Nephron progenitor cell (in vitro differentiated cells): ENCODE data around the gene SYNPR.
A peak's percentile ranks its signal among the peaks of the same experiment; 100 is the strongest.
"Not testable (repeated sequence)": the region's sequence is repeated elsewhere in the genome, so short reads cannot be mapped to it uniquely, and the experiment has no call there.

Experiments
- DNase-seq: peaks from one replicate; pipeline ENCODE4 v3.0.0; 2021
- H3K27ac Mint-ChIP-seq: 2 replicates; pipeline ENCODE4 v1.8.0; 2021; ENCODE audit warnings: mild to moderate bottlenecking, moderate library complexity, mixed read lengths
- H3K27me3 Mint-ChIP-seq: 2 replicates; pipeline ENCODE4 v1.8.0; 2021; ENCODE audit warnings: mild to moderate bottlenecking, low read depth, mixed read lengths; ENCODE audit not compliant: poor library complexity
- H3K36me3 Mint-ChIP-seq: 2 replicates; pipeline ENCODE4 v1.8.0; 2021; ENCODE audit warnings: low read depth, mixed read lengths
- H3K4me1 Mint-ChIP-seq: 2 replicates; pipeline ENCODE4 v1.8.0; 2021; ENCODE audit warnings: mixed read lengths
- H3K4me3 Mint-ChIP-seq: 2 replicates; pipeline ENCODE4 v1.8.0; 2021; ENCODE audit warnings: mild to moderate bottlenecking, moderate library complexity, mixed read lengths
- H3K9me3 Mint-ChIP-seq: 2 replicates; pipeline ENCODE4 v1.8.0; 2021; ENCODE audit warnings: mild to moderate bottlenecking, moderate library complexity, mixed read lengths
- CTCF ChIP-seq: fragments of 200-600 bp; sonication (generic); IDR thresholded peaks from 2 replicates; pipeline ENCODE4 v1.5.0; 2021; ENCODE audit warnings: antibody characterized with exemption

The SYNPR gene

GRCh38 chr3:63624941-63625560 lies 346.9 kb downstream of the SYNPR start:
- Mint-ChIP-seq H3K36me3 (no peaks in the 10 kb centered on the region), H3K4me1 (no peaks in the 10 kb centered on the region), H3K27ac (no peak overlapping the region), H3K27me3 (peaks cover 6% of the 10 kb centered on the region), H3K9me3 (no peaks in the 10 kb centered on the region), H3K4me3 (no peak overlapping the region)
- DNase-seq = no peak
- TF ChIP-seq CTCF = no peak

GRCh38 chr3:63631670-63632069 lies 353.6 kb downstream of the SYNPR start:
- H3K4me3 Mint-ChIP-seq = no peak overlapping the region
- no peak for TF ChIP-seq CTCF
- no peak overlapping the region for H3K27ac Mint-ChIP-seq
- DNase-seq = no peak
- peaks cover 2% of the 10 kb centered on the region for H3K36me3 Mint-ChIP-seq
- no peaks in the 10 kb centered on the region for H3K4me1 Mint-ChIP-seq
- peaks cover 5% of the 10 kb centered on the region for H3K27me3 Mint-ChIP-seq
- peaks cover 10% of the 10 kb centered on the region for H3K9me3 Mint-ChIP-seq

DNA sequence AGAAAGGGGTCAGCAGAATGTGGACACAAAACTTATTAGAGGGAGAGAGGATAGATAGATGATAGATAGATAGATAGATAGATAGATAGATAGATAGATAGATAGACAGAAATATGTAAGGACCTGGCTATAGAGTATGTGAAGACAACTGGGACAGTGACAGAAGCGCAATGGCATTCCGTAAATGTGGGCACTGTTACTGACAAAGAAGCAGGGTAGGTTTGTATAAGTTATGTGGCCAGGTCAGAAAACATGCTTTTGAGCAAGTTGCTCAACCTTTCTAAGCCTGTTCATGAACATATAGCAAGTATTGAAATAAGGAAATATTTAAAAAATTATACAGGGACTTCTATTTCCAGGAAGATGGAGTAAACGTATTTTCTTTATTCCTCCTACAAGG lies 357.1 kb downstream of the SYNPR start:
- no peaks in the 10 kb centered on the region for H3K4me1 Mint-ChIP-seq
- TF ChIP-seq CTCF = no peak
- peaks cover 4% of the 10 kb centered on the region for H3K36me3 Mint-ChIP-seq
- H3K4me3 Mint-ChIP-seq = no peak overlapping the region
- no peak for DNase-seq
- H3K9me3 Mint-ChIP-seq = peaks cover 24% of the 10 kb centered on the region
- H3K27me3 Mint-ChIP-seq = peaks cover 5% of the 10 kb centered on the region
- no peak overlapping the region for H3K27ac Mint-ChIP-seq

DNA sequence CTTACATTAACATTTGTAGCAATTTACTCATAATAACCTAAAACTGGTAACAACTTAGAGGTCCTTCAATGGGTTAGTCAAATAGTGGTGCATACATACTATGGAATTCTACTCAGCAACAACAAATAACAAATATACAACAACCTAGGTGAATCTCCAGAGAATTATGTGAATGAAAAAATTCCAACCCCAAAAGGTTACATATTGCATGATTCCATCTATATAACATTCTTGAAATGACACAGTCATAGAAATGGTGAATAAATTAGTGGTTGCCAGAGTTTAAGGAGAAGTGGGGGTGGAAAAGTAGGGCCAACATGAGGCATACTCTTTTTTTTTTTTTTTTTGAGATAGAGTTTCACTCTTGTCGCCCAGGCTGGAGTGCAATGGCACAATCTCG lies 361.7 kb downstream of the SYNPR start:
- no peak overlapping the region for H3K27ac Mint-ChIP-seq

GRCh38 chr3:63642488-63642887 lies 364.4 kb downstream of the SYNPR start:
- peaks cover 3% of the 10 kb centered on the region for H3K27me3 Mint-ChIP-seq
- TF ChIP-seq CTCF = no peak
- H3K9me3 Mint-ChIP-seq = peaks cover 23% of the 10 kb centered on the region
- peaks cover 6% of the 10 kb centered on the region for H3K36me3 Mint-ChIP-seq
- peaks cover 26% of the 10 kb centered on the region for H3K4me1 Mint-ChIP-seq
- no peak for DNase-seq
- no peak overlapping the region for H3K4me3 Mint-ChIP-seq
- H3K27ac Mint-ChIP-seq = no peak overlapping the region

More for the DNA sequence above, 361.7 kb downstream of the SYNPR start:
- no peak for TF ChIP-seq CTCF
- Mint-ChIP-seq H3K4me3 (no peak overlapping the region), H3K36me3 (peaks cover 4% of the 10 kb centered on the region), H3K9me3 (peaks cover 24% of the 10 kb centered on the region), H3K4me1 (peaks cover 15% of the 10 kb centered on the region), H3K27me3 (peaks cover 3% of the 10 kb centered on the region)
- DNase-seq = no peak

- H3K4me3 Mint-ChIP-seq = peak overlapping the region; percentile 79
- peaks cover 3% of the 10 kb centered on the region for H3K27me3 Mint-ChIP-seq
- H3K9me3 Mint-ChIP-seq = peaks cover 23% of the 10 kb centered on the region
- H3K27ac Mint-ChIP-seq = peak overlapping the region; percentile 46
- H3K4me1 Mint-ChIP-seq = peaks cover 26% of the 10 kb centered on the region
- peaks cover 12% of the 10 kb centered on the region for H3K36me3 Mint-ChIP-seq
- no peak for TF ChIP-seq CTCF
- no peak for DNase-seq
Observed at GRCh38 chr3:63644212-63644797, 366.2 kb downstream of the SYNPR start.

GRCh38 chr3:63644928-63645781 lies 367.0 kb downstream of the SYNPR start:
- Mint-ChIP-seq H3K36me3 (peaks cover 12% of the 10 kb centered on the region), H3K4me1 (peaks cover 26% of the 10 kb centered on the region), H3K4me3 (peak overlapping the region; percentile 79), H3K9me3 (peaks cover 23% of the 10 kb centered on the region)
- DNase-seq = peak; percentile 55
- not testable (repeated sequence) for H3K27ac Mint-ChIP-seq, H3K27me3 Mint-ChIP-seq
